ENCODE results near the gene TOP3A. TPM values are rescaled to one million over a fixed set of nuclear protein-coding genes. Genes with fewer than 3 reads are reported as not detected.

Gene TOP3A
- total RNA-seq, 1 donor from 2014 or later: 41.5 TPM

DNA sequence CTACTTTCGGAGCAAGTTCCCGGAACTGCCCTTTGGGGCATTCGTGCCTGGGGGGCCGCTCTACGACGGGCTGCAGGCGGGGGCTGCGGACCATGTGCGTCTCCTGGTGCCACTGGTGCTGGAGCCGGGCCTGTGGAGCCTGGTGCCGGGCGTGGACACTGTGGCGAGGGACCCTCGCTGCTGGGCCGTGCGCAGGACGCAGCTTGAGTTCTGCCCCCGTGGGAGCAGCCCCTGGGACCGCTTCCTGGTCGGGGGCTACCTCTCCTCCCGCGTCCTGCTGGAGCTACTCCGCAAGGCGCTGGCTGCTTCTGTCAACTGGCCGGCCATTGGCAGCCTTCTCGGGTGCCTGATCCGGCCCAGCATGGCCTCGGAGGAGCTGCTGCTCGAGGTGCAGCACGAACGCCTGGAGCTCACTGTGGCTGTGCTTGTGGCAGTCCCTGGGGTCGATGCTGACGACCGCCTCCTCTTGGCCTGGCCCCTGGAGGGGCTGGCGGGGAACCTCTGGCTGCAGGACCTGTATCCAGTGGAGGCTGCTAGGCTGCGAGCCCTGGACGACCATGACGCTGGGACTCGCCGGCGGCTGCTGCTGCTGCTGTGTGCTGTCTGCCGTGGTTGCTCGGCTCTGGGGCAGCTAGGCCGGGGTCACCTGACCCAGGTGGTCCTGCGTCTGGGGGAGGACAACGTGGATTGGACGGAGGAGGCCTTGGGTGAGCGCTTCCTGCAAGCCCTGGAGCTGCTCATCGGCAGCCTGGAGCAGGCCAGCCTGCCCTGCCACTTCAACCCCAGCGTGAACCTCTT, 50.7 kb downstream of the TOP3A start:
- H3K27me3 Mint-ChIP-seq (ENCODE audit: unreplicated experiment): no peaks in the 10 kb centered on the region
- H3K36me3 Mint-ChIP-seq (ENCODE audit: unreplicated experiment): peaks cover 10% of the 10 kb centered on the region
- peaks cover 20% of the 10 kb centered on the region for H3K4me1 Mint-ChIP-seq (ENCODE audit: unreplicated experiment)
- TF ChIP-seq, protein P1, sequence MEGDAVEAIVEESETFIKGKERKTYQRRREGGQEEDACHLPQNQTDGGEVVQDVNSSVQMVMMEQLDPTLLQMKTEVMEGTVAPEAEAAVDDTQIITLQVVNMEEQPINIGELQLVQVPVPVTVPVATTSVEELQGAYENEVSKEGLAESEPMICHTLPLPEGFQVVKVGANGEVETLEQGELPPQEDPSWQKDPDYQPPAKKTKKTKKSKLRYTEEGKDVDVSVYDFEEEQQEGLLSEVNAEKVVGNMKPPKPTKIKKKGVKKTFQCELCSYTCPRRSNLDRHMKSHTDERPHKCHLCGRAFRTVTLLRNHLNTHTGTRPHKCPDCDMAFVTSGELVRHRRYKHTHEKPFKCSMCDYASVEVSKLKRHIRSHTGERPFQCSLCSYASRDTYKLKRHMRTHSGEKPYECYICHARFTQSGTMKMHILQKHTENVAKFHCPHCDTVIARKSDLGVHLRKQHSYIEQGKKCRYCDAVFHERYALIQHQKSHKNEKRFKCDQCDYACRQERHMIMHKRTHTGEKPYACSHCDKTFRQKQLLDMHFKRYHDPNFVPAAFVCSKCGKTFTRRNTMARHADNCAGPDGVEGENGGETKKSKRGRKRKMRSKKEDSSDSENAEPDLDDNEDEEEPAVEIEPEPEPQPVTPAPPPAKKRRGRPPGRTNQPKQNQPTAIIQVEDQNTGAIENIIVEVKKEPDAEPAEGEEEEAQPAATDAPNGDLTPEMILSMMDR (IDR thresholded peaks at IDR 0.05): no peak
- no peak overlapping the region for H3K4me3 Mint-ChIP-seq (ENCODE audit: unreplicated experiment)
- no peak for DNase-seq (ENCODE audit: extremely low spot score, unreplicated experiment)
- no peaks in the 10 kb centered on the region for H3K9me3 Mint-ChIP-seq (ENCODE audit: unreplicated experiment)
- no peak overlapping the region for H3K27ac Mint-ChIP-seq (ENCODE audit: unreplicated experiment)

- Mint-ChIP-seq H3K27ac (ENCODE audit: unreplicated experiment) (no peak overlapping the region), H3K4me1 (ENCODE audit: unreplicated experiment) (peaks cover 26% of the 10 kb centered on the region), H3K4me3 (ENCODE audit: unreplicated experiment) (peak overlapping the region; percentile 10), H3K9me3 (ENCODE audit: unreplicated experiment) (no peaks in the 10 kb centered on the region), H3K27me3 (ENCODE audit: unreplicated experiment) (no peaks in the 10 kb centered on the region), H3K36me3 (ENCODE audit: unreplicated experiment) (peaks cover 10% of the 10 kb centered on the region)
- no peak for DNase-seq (ENCODE audit: extremely low spot score, unreplicated experiment)
- TF ChIP-seq, protein P1 (IDR thresholded peaks at IDR 0.05): no peak
Measured at GRCh38 chr17:18262641-18263040, 52.2 kb downstream of the TOP3A start.

DNA sequence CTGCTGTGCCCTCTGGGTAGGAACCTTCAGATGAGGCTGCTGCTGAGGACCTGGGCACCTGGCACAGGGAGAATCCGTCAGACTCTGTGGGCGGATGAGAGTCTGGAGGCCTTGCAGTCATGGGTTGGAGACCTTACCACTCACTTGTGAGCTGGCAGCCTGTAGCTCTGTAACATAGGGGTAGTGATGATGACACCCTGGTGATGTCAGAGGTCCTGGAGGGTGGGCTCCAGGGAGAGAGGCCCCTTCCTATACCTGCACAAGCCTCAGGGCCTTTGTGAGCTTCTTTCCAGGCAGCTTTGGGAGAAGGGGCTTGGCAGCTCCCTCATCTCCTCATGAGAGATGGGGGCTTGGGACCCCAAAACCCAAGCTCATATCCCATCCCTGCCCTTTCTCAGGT, 52.7 kb downstream of the TOP3A start:
- no peaks in the 10 kb centered on the region for H3K9me3 Mint-ChIP-seq (ENCODE audit: unreplicated experiment)
- H3K4me1 Mint-ChIP-seq (ENCODE audit: unreplicated experiment): peaks cover 31% of the 10 kb centered on the region
- peaks cover 10% of the 10 kb centered on the region for H3K36me3 Mint-ChIP-seq (ENCODE audit: unreplicated experiment)
- H3K4me3 Mint-ChIP-seq (ENCODE audit: unreplicated experiment): peak overlapping the region; percentile 50
- DNase-seq (ENCODE audit: extremely low spot score, unreplicated experiment): no peak
- H3K27ac Mint-ChIP-seq (ENCODE audit: unreplicated experiment): peak overlapping the region; percentile 41
- no peaks in the 10 kb centered on the region for H3K27me3 Mint-ChIP-seq (ENCODE audit: unreplicated experiment)
- TF ChIP-seq, protein P1 (IDR thresholded peaks at IDR 0.05): no peak

- peaks cover 35% of the 10 kb centered on the region for H3K4me1 Mint-ChIP-seq (ENCODE audit: unreplicated experiment)
Measured at GRCh38 chr17:18261659-18262058, 53.1 kb downstream of the TOP3A start.

DNA sequence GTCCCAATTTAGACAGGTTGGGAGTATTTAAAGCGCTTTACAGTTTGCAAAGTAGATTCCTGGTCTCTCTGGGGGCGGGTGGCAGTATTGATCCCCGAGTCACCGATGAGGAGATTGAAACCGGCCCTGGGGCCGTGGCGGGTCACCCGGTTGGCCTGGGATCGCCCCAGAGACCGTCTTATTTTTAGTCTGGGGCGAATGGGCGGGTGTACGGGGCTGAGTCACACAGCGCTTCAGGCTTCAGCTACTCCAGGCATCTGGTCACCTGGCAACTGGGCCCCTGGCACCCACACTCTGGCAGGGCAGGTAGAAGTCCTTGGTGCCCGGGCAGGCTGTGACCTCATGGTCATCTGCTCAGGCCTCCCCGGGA, 53.7 kb downstream of the TOP3A start:
- H3K9me3 Mint-ChIP-seq (ENCODE audit: unreplicated experiment): no peaks in the 10 kb centered on the region
- H3K27me3 Mint-ChIP-seq (ENCODE audit: unreplicated experiment): no peaks in the 10 kb centered on the region
- no peak for DNase-seq (ENCODE audit: extremely low spot score, unreplicated experiment)
- peak overlapping the region; percentile 78 for H3K4me3 Mint-ChIP-seq (ENCODE audit: unreplicated experiment)
- peak overlapping the region; percentile 67 for H3K27ac Mint-ChIP-seq (ENCODE audit: unreplicated experiment)
- H3K4me1 Mint-ChIP-seq (ENCODE audit: unreplicated experiment): peaks cover 35% of the 10 kb centered on the region
- TF ChIP-seq, protein P1 (IDR thresholded peaks at IDR 0.05): no peak
- peaks cover 10% of the 10 kb centered on the region for H3K36me3 Mint-ChIP-seq (ENCODE audit: unreplicated experiment)

More at GRCh38 chr17:18261659-18262058, 53.1 kb downstream of the TOP3A start:
- Mint-ChIP-seq H3K9me3 (ENCODE audit: unreplicated experiment) (no peaks in the 10 kb centered on the region), H3K27me3 (ENCODE audit: unreplicated experiment) (no peaks in the 10 kb centered on the region), H3K27ac (ENCODE audit: unreplicated experiment) (peak overlapping the region; percentile 67), H3K4me3 (ENCODE audit: unreplicated experiment) (peak overlapping the region; percentile 78), H3K36me3 (ENCODE audit: unreplicated experiment) (peaks cover 10% of the 10 kb centered on the region)
- no peak for DNase-seq (ENCODE audit: extremely low spot score, unreplicated experiment)
- TF ChIP-seq, protein P1 (IDR thresholded peaks at IDR 0.05): no peak

Measured in osteocyte (in vitro differentiated cells).